Gastrocnemius medialis (tissue), 4 donors: ENCODE results near the gene USP12.

Source experiments
- CTCF ChIP-seq, 5 experiments: fragments of 450-650 bp in 3 of 5; fragments of 200-600 bp in 2 of 5; sonication (generic) in 2 of 5; IDR thresholded peaks in 4 of 5; conservative IDR thresholded peaks in 1 of 5; 1 replicate in 4 of 5; 2 replicates in 1 of 5; pipeline ENCODE4 v1.5.1; 2016 to 2019; ENCODE audit warnings: antibody characterized with exemption in 5 of 5, mild to moderate bottlenecking in 3 of 5, moderate library complexity in 3 of 5
- POLR2A ChIP-seq, 2 donors: fragments of 450-650 bp; IDR thresholded peaks; one replicate each; pipeline ENCODE4 v1.6.1; 2017; ENCODE audit warnings: antibody characterized with exemption in 2 of 2, mild to moderate bottlenecking in 2 of 2, moderate library complexity in 2 of 2

GRCh38 chr13:27039171-27039701 is 132.4 kb downstream of the USP12 start:
- no peak for TF ChIP-seq CTCF (IDR thresholded peaks at IDR 0.05 in 4 of 5, conservative IDR thresholded peaks at IDR 0.05 in 1 of 5)
- TF ChIP-seq POLR2A (IDR thresholded peaks at IDR 0.05), result no peak
